HepG2 (cell line): ENCODE measurements around the gene EPSTI1. TPM values are rescaled to one million over a fixed set of nuclear protein-coding genes. Genes with fewer than 3 reads are reported as not detected.

Experiments used
- CCDC6 ChIP-seq: sonication (generic); formaldehyde crosslinking; IDR thresholded peaks from 2 replicates; pipeline ENCODE4 v1.8.1; 2022; ENCODE audit warnings: mild to moderate bottlenecking, missing genetic modification reagents, moderate library complexity
- CERS6 ChIP-seq: sonication (generic); formaldehyde crosslinking; IDR thresholded peaks from 2 replicates; pipeline ENCODE4 v1.5.0; 2020; ENCODE audit warnings: missing genetic modification reagents
- GABPB1 ChIP-seq: IDR thresholded peaks from 2 replicates; pipeline ENCODE4 v1.6.1; 2016; ENCODE audit warnings: mild to moderate bottlenecking, missing genetic modification reagents, moderate library complexity, missing compliant biosample characterization
- GFI1 ChIP-seq: sonication (generic); formaldehyde crosslinking; IDR thresholded peaks from 2 replicates; pipeline ENCODE4 v1.5.0; 2020; ENCODE audit warnings: missing genetic modification reagents, mild to moderate bottlenecking, borderline replicate concordance
- GLMP ChIP-seq: sonication (generic); formaldehyde crosslinking; IDR thresholded peaks from 2 replicates; pipeline ENCODE4 v1.9.0; 2021; ENCODE audit warnings: missing genetic modification reagents, mild to moderate bottlenecking, borderline replicate concordance
- HMG20B ChIP-seq: conservative IDR thresholded peaks from 2 replicates; pipeline ENCODE4 v1.6.1; 2016; ENCODE audit warnings: missing genetic modification reagents, missing compliant biosample characterization
- IRF2 ChIP-seq: IDR thresholded peaks from 2 replicates; pipeline ENCODE4 v1.6.1; 2018; ENCODE audit warnings: missing genetic modification reagents, missing compliant biosample characterization
- MLX ChIP-seq: IDR thresholded peaks from 2 replicates; pipeline ENCODE4 v1.6.1; 2016
- PBX3 ChIP-seq: sonication (generic); formaldehyde crosslinking; IDR thresholded peaks from 2 replicates; pipeline ENCODE4 v1.8.1; 2023; ENCODE audit warnings: missing genetic modification reagents, inconsistent platforms, borderline replicate concordance
- PHF21A ChIP-seq: sonication (generic); formaldehyde crosslinking; IDR thresholded peaks from 2 replicates; pipeline ENCODE4 v1.5.0; 2020; ENCODE audit warnings: mild to moderate bottlenecking, missing genetic modification reagents
- SOX6 ChIP-seq, 2 experiments: fragments of 450-650 bp in 1 of 2; sonication (generic) in 1 of 2; formaldehyde crosslinking in 1 of 2; IDR thresholded peaks; 2 replicates each; pipeline versions ENCODE4 v1.4.0 to v1.6.1; 2017 to 2020; ENCODE audit warnings: antibody characterized with exemption in 1 of 2, mild to moderate bottlenecking in 1 of 2, missing genetic modification reagents in 1 of 2
- TBX2 ChIP-seq: sonication (generic); formaldehyde crosslinking; IDR thresholded peaks from 2 replicates; pipeline ENCODE4 v1.5.0; 2020; ENCODE audit warnings: missing genetic modification reagents, mild to moderate bottlenecking, borderline replicate concordance
- THRA ChIP-seq: sonication (generic); formaldehyde crosslinking; IDR thresholded peaks from 2 replicates; pipeline ENCODE4 v1.4.0; 2020; ENCODE audit warnings: missing genetic modification reagents, borderline replicate concordance
- ZBTB44 ChIP-seq: sonication (generic); formaldehyde crosslinking; IDR thresholded peaks from 2 replicates; pipeline ENCODE4 v1.4.0; 2020; ENCODE audit warnings: missing genetic modification reagents
- ZNF232 ChIP-seq: sonication (generic); formaldehyde crosslinking; IDR thresholded peaks from 2 replicates; pipeline ENCODE4 v1.4.0; 2020; ENCODE audit warnings: missing genetic modification reagents, borderline replicate concordance
- ZNF574 ChIP-seq: sonication (generic); formaldehyde crosslinking; IDR thresholded peaks from 2 replicates; pipeline ENCODE4 v1.4.0; 2020; ENCODE audit warnings: missing genetic modification reagents
- ZNF607 ChIP-seq: sonication (generic); formaldehyde crosslinking; IDR thresholded peaks from 2 replicates; pipeline ENCODE4 v1.5.1; 2020; ENCODE audit warnings: missing genetic modification reagents, mild to moderate bottlenecking, borderline replicate concordance
- polyA plus RNA-seq, 8 experiments: library from polyadenylated mRNA; depleted of rRNA in 3 of 8; stranded (reverse) in 7 of 8; unstranded in 1 of 8; fragments of >200 nt; fragmentation: Illumina TruSeq in 4 of 8; extraction: Trizol in 4 of 8; gene quantifications; 2 replicates each; pipeline versions ENCODE4 v1.2.1 to v1.2.3, GENCODE V29; 2011 to 2016; ENCODE audit warnings: low read depth in 4 of 8, missing spikeins in 1 of 8, mixed read lengths in 1 of 8; ENCODE audit not compliant: insufficient read depth in 1 of 8
- total RNA-seq, 5 experiments: library from RNA; depleted of rRNA; stranded (reverse); fragments of >200 nt; fragmentation: Illumina TruSeq; extraction: Trizol; gene quantifications; 2 replicates each; pipeline ENCODE4 v1.2.3, GENCODE V29; 2016; ENCODE audit warnings: low read depth in 1 of 5

EPSTI1 gene
- total and polyA plus RNA-seq, 2 of the 13 experiments (the other 11 are each of a cell fraction or from before 2014, with no cell fraction given) = 0.03 TPM; not detected in 1

- 0 out of 2 replicates have a peak, but pooled peaks have one; percentile 24 for TF ChIP-seq ZBTB44 (CRISPR knock-in tag)
- TF ChIP-seq SOX6 (IDR thresholded peaks at IDR 0.05) = no peak
- peak; percentile 40; the same call in 1 of the 2 replicates for TF ChIP-seq SOX6 (CRISPR knock-in tag; IDR thresholded peaks at IDR 0.05)
- peak; percentile 72 for TF ChIP-seq ZNF574 (CRISPR knock-in tag)
- TF ChIP-seq ZNF232 (CRISPR knock-in tag) = peak; percentile 23; the same call in 1 of the 2 replicates
- TF ChIP-seq GFI1 (CRISPR knock-in tag) = no peak
- TF ChIP-seq HMG20B (CRISPR knock-in tag) = peak; percentile 15; the same call in 1 of the 2 replicates
- peak; percentile 78 for TF ChIP-seq TBX2
- TF ChIP-seq ZNF607 (CRISPR knock-in tag) = peak; percentile 66; the same call in 1 of the 2 replicates
- no peak for TF ChIP-seq CERS6 (CRISPR knock-in tag)
- peak; percentile 37; the same call in 1 of the 2 replicates for TF ChIP-seq MLX (CRISPR knock-in tag)
- peak; percentile 32; the same call in 1 of the 2 replicates for TF ChIP-seq PBX3 (CRISPR knock-in tag)
- TF ChIP-seq CCDC6 (CRISPR knock-in tag) = peak; percentile 65; the same call in 1 of the 2 replicates
- TF ChIP-seq IRF2 = peak; percentile 77; the same call in 1 of the 2 replicates
- TF ChIP-seq PHF21A (CRISPR knock-in tag) = no peak
- peak; percentile 76 for TF ChIP-seq GABPB1
- no peak for TF ChIP-seq GLMP
- TF ChIP-seq THRA (CRISPR knock-in tag) = peak; percentile 33; the same call in 1 of the 2 replicates
These were observed 31.4 kb upstream of the EPSTI1 start, which contains the start of gene DNAJC15 (continued) for GRCh38 chr13:43023289-43023963.
